GM23338 (cell line): ENCODE measurements around the gene COL5A2.

ENCODE experiments used
- CREB1 ChIP-seq: fragments of 250-450 bp; sonication (Bioruptor Pico); IDR thresholded peaks from 2 replicates; pipeline ENCODE4 v1.5.0; 2020; ENCODE audit warnings: low read depth, mild to moderate bottlenecking, moderate library complexity
- EZH2 ChIP-seq: fragments of 200-600 bp; sonication (generic); IDR thresholded peaks from one replicate; pipeline ENCODE4 v1.8.0; 2017; ENCODE audit warnings: antibody characterized with exemption, mild to moderate bottlenecking, low read depth; ENCODE audit not compliant: unreplicated experiment
- EZH2phosphoT487 ChIP-seq: fragments of 200-600 bp; sonication (generic); IDR thresholded peaks from one replicate; pipeline ENCODE4 v1.8.1; 2018; ENCODE audit warnings: antibody characterized with exemption; ENCODE audit not compliant: unreplicated experiment
- JUNB ChIP-seq: IDR thresholded peaks from one replicate; pipeline ENCODE4 v1.6.1; 2016; ENCODE audit warnings: antibody characterized with exemption; ENCODE audit not compliant: unreplicated experiment
- POLR2AphosphoS5 ChIP-seq: IDR thresholded peaks from 2 replicates; pipeline ENCODE4 v1.6.1; 2016; ENCODE audit warnings: antibody characterized with exemption, low read depth
- STAT1 ChIP-seq: IDR thresholded peaks from one replicate; pipeline ENCODE4 v1.6.1; 2016; ENCODE audit warnings: antibody characterized with exemption; ENCODE audit not compliant: unreplicated experiment
- ZNF114 ChIP-seq: fragments of 250-450 bp; sonication (Bioruptor Pico); IDR thresholded peaks from 2 replicates; pipeline ENCODE4 v1.5.0; 2020; ENCODE audit warnings: mild to moderate bottlenecking, moderate library complexity
- ZNF331 ChIP-seq: fragments of 250-450 bp; sonication (Bioruptor Pico); IDR thresholded peaks from 2 replicates; pipeline ENCODE4 v1.5.0; 2020; ENCODE audit warnings: low read depth, mild to moderate bottlenecking, moderate library complexity
- TF ChIP-seq, protein P1 (sequence below), 2 experiments: fragments of 200-600 bp in 1 of 2; sonication (generic) in 1 of 2; conservative IDR thresholded peaks; 2 replicates each; pipeline versions ENCODE4 v1.5.1 to v1.6.1; 2016 to 2017; ENCODE audit warnings: antibody characterized with exemption in 2 of 2, low read depth in 2 of 2, mild to moderate bottlenecking in 2 of 2, moderate library complexity in 1 of 2
- TF ChIP-seq, protein P2 (sequence below): IDR thresholded peaks from one replicate; pipeline ENCODE4 v1.6.1; 2018; ENCODE audit warnings: antibody characterized with exemption; ENCODE audit not compliant: unreplicated experiment
- TF ChIP-seq, protein P3 (sequence below): IDR thresholded peaks from 2 replicates; pipeline ENCODE4 v1.6.1; 2016; ENCODE audit warnings: antibody characterized with exemption

DNA sequence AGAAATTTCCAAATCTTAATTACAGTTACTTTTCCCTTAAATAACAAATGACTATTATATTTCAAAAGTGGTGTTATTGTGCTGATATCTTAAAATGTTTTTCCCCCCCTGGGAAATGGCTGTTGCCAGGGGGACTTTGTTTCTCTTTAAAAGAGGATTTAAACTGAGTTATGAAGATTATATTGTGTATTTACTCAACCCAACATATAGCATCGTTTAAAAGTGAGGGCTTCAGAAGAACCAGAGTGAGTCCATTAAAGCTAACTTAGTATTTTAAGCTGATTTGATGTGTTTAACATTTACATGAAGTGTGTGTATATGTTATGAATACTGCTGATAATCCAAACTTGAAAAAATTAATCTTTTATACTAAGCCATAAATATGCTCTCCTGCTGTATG is 81.6 kb downstream of the COL5A2 start:
- TF ChIP-seq, protein P1, sequence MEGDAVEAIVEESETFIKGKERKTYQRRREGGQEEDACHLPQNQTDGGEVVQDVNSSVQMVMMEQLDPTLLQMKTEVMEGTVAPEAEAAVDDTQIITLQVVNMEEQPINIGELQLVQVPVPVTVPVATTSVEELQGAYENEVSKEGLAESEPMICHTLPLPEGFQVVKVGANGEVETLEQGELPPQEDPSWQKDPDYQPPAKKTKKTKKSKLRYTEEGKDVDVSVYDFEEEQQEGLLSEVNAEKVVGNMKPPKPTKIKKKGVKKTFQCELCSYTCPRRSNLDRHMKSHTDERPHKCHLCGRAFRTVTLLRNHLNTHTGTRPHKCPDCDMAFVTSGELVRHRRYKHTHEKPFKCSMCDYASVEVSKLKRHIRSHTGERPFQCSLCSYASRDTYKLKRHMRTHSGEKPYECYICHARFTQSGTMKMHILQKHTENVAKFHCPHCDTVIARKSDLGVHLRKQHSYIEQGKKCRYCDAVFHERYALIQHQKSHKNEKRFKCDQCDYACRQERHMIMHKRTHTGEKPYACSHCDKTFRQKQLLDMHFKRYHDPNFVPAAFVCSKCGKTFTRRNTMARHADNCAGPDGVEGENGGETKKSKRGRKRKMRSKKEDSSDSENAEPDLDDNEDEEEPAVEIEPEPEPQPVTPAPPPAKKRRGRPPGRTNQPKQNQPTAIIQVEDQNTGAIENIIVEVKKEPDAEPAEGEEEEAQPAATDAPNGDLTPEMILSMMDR (conservative IDR thresholded peaks at IDR 0.05; ENCODE audit: low read depth in 2 of 2), result no peak
- no peak for TF ChIP-seq POLR2AphosphoS5
- no peak for TF ChIP-seq EZH2phosphoT487
- TF ChIP-seq EZH2, result no peak
- no peak for TF ChIP-seq CREB1
- TF ChIP-seq, protein P2, sequence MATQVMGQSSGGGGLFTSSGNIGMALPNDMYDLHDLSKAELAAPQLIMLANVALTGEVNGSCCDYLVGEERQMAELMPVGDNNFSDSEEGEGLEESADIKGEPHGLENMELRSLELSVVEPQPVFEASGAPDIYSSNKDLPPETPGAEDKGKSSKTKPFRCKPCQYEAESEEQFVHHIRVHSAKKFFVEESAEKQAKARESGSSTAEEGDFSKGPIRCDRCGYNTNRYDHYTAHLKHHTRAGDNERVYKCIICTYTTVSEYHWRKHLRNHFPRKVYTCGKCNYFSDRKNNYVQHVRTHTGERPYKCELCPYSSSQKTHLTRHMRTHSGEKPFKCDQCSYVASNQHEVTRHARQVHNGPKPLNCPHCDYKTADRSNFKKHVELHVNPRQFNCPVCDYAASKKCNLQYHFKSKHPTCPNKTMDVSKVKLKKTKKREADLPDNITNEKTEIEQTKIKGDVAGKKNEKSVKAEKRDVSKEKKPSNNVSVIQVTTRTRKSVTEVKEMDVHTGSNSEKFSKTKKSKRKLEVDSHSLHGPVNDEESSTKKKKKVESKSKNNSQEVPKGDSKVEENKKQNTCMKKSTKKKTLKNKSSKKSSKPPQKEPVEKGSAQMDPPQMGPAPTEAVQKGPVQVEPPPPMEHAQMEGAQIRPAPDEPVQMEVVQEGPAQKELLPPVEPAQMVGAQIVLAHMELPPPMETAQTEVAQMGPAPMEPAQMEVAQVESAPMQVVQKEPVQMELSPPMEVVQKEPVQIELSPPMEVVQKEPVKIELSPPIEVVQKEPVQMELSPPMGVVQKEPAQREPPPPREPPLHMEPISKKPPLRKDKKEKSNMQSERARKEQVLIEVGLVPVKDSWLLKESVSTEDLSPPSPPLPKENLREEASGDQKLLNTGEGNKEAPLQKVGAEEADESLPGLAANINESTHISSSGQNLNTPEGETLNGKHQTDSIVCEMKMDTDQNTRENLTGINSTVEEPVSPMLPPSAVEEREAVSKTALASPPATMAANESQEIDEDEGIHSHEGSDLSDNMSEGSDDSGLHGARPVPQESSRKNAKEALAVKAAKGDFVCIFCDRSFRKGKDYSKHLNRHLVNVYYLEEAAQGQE, result no peak
- TF ChIP-seq ZNF114 (CRISPR knock-in tag), result no peak
- no peak for TF ChIP-seq STAT1
- TF ChIP-seq JUNB, result no peak
- TF ChIP-seq, protein P3, sequence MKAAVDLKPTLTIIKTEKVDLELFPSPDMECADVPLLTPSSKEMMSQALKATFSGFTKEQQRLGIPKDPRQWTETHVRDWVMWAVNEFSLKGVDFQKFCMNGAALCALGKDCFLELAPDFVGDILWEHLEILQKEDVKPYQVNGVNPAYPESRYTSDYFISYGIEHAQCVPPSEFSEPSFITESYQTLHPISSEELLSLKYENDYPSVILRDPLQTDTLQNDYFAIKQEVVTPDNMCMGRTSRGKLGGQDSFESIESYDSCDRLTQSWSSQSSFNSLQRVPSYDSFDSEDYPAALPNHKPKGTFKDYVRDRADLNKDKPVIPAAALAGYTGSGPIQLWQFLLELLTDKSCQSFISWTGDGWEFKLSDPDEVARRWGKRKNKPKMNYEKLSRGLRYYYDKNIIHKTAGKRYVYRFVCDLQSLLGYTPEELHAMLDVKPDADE, result no peak
- no peak for TF ChIP-seq ZNF331 (CRISPR knock-in tag)
